HEK293 (cell line): Measurements from ENCODE around the gene USP44.

Experiments used
- CTCF ChIA-PET: fragments of 350-600 bp; formaldehyde crosslinking; extraction: SDS; loops from one replicate; lab custom pipeline; 2021; ENCODE audit warnings: antibody characterized with exemption; lab: Yijun Ruan, JAX
- POLR2A ChIA-PET: fragments of 300-600 bp; formaldehyde crosslinking; extraction: SDS; loops from one replicate; lab custom pipeline; 2020; ENCODE audit warnings: antibody characterized with exemption, inconsistent platforms; lab: Yijun Ruan, JAX
- H3K27ac ChIP-seq: fragments of 200-500 bp; sonication (Bioruptor generic); 2 replicates; pipeline ENCODE4 v1.5.1; 2014; ENCODE audit warnings: low read depth, low read length, control low read depth, inconsistent platforms; ENCODE audit errors: extremely low read depth
- H3K36me3 ChIP-seq, 2 experiments: fragments of 200-500 bp in 1 of 2; sonication (Bioruptor generic) in 1 of 2; 1 replicate in 1 of 2; 2 replicates in 1 of 2; pipeline ENCODE4 v1.5.1; 2014 to 2017; ENCODE audit warnings: inconsistent platforms in 2 of 2, low read length in 2 of 2; ENCODE audit not compliant: control insufficient read depth in 2 of 2, insufficient read depth in 1 of 2
- H3K4me1 ChIP-seq: fragments of 200-500 bp; sonication (Bioruptor generic); 2 replicates; pipeline ENCODE4 v1.5.1; 2014; ENCODE audit warnings: mild to moderate bottlenecking, low read length, inconsistent platforms; ENCODE audit not compliant: control insufficient read depth, insufficient read depth
- H3K4me3 ChIP-seq: 2 replicates; pipeline ENCODE4 v1.5.1; 2011; ENCODE audit warnings: low read depth, mild to moderate bottlenecking, control low read depth, low read length, moderate library complexity
- H3K9me3 ChIP-seq: fragments of 200-500 bp; sonication (Bioruptor generic); 2 replicates; pipeline ENCODE4 v1.5.1; 2014; ENCODE audit warnings: low read depth, low read length, inconsistent platforms; ENCODE audit not compliant: control insufficient read depth, insufficient read depth
- OVOL3 ChIP-seq: fragments of 450-650 bp; formaldehyde crosslinking; IDR thresholded peaks from 2 replicates; pipeline ENCODE4 v1.5.1; 2016; ENCODE audit warnings: missing biosample characterization, missing genetic modification characterization
- SCRT1 ChIP-seq: fragments of 450-650 bp; formaldehyde crosslinking; IDR thresholded peaks from 2 replicates; pipeline ENCODE4 v1.5.1; 2016; ENCODE audit warnings: missing biosample characterization, missing genetic modification characterization, borderline replicate concordance
- SETDB1 ChIP-seq: IDR thresholded peaks from one replicate; pipeline ENCODE4 v1.6.1; 2017; ENCODE audit warnings: mild to moderate bottlenecking, low read length, moderate library complexity, mixed read lengths; ENCODE audit not compliant: insufficient read length
- YY2 ChIP-seq: fragments of 450-650 bp; formaldehyde crosslinking; IDR thresholded peaks from 2 replicates; pipeline ENCODE4 v1.5.1; 2016; ENCODE audit warnings: missing biosample characterization, missing genetic modification characterization
- ZBTB17 ChIP-seq: fragments of 450-650 bp; formaldehyde crosslinking; IDR thresholded peaks from 2 replicates; pipeline ENCODE4 v1.5.1; 2016; ENCODE audit warnings: missing biosample characterization, missing genetic modification characterization
- ZBTB20 ChIP-seq: fragments of 450-650 bp; formaldehyde crosslinking; IDR thresholded peaks from 2 replicates; pipeline ENCODE4 v1.5.1; 2016; ENCODE audit warnings: missing biosample characterization, missing genetic modification characterization
- ZBTB48 ChIP-seq: fragments of 450-650 bp; formaldehyde crosslinking; IDR thresholded peaks from 2 replicates; pipeline ENCODE4 v1.5.1; 2016; ENCODE audit warnings: missing biosample characterization, missing genetic modification characterization
- ZNF140 ChIP-seq: fragments of 450-650 bp; formaldehyde crosslinking; IDR thresholded peaks from 2 replicates; pipeline ENCODE4 v1.5.1; 2016; ENCODE audit warnings: missing biosample characterization, missing genetic modification characterization
- ZNF211 ChIP-seq: fragments of 450-650 bp; formaldehyde crosslinking; IDR thresholded peaks from 2 replicates; pipeline ENCODE4 v1.5.1; 2016; ENCODE audit warnings: low read depth, missing biosample characterization, missing genetic modification characterization
- ZNF239 ChIP-seq: fragments of 450-650 bp; formaldehyde crosslinking; IDR thresholded peaks from 2 replicates; pipeline ENCODE4 v1.5.1; 2016; ENCODE audit warnings: missing biosample characterization, missing genetic modification characterization
- ZNF280D ChIP-seq: fragments of 450-650 bp; formaldehyde crosslinking; IDR thresholded peaks from 2 replicates; pipeline ENCODE4 v1.5.1; 2016; ENCODE audit warnings: missing biosample characterization, missing genetic modification characterization
- ZNF311 ChIP-seq: fragments of 450-650 bp; formaldehyde crosslinking; IDR thresholded peaks from 2 replicates; pipeline ENCODE4 v1.5.1; 2017; ENCODE audit warnings: missing biosample characterization, missing genetic modification characterization, borderline replicate concordance
- ZNF37A ChIP-seq: fragments of 450-650 bp; IDR thresholded peaks from 2 replicates; pipeline ENCODE4 v1.5.1; 2018; ENCODE audit warnings: missing biosample characterization, missing genetic modification characterization
- ZNF416 ChIP-seq: fragments of 450-650 bp; formaldehyde crosslinking; IDR thresholded peaks from 2 replicates; pipeline ENCODE4 v1.5.1; 2016; ENCODE audit warnings: missing biosample characterization, missing genetic modification characterization
- ZNF510 ChIP-seq: fragments of 450-650 bp; formaldehyde crosslinking; IDR thresholded peaks from 2 replicates; pipeline ENCODE4 v1.5.1; 2018; ENCODE audit warnings: mild to moderate bottlenecking, missing genetic modification characterization, missing biosample characterization; ENCODE audit not compliant: insufficient replicate concordance
- ZNF610 ChIP-seq: fragments of 450-650 bp; formaldehyde crosslinking; IDR thresholded peaks from 2 replicates; pipeline ENCODE4 v1.5.1; 2016; ENCODE audit warnings: missing biosample characterization, missing genetic modification characterization, borderline replicate concordance
- ZNF623 ChIP-seq: fragments of 450-650 bp; formaldehyde crosslinking; IDR thresholded peaks from 2 replicates; pipeline ENCODE4 v1.5.1; 2016; ENCODE audit warnings: missing biosample characterization, missing genetic modification characterization
- ZNF677 ChIP-seq: fragments of 450-650 bp; IDR thresholded peaks from 2 replicates; pipeline ENCODE4 v1.5.0; 2018; ENCODE audit warnings: missing biosample characterization, mild to moderate bottlenecking, missing genetic modification characterization, moderate library complexity
- ZNF707 ChIP-seq: fragments of 450-650 bp; formaldehyde crosslinking; IDR thresholded peaks from 2 replicates; pipeline ENCODE4 v1.5.1; 2016; ENCODE audit warnings: missing biosample characterization, missing genetic modification characterization
- ZNF747 ChIP-seq: fragments of 450-650 bp; formaldehyde crosslinking; IDR thresholded peaks from 2 replicates; pipeline ENCODE4 v1.5.1; 2016; ENCODE audit warnings: missing biosample characterization, missing genetic modification characterization
- ZNF76 ChIP-seq: fragments of 450-650 bp; formaldehyde crosslinking; IDR thresholded peaks from 2 replicates; pipeline ENCODE4; 2016; ENCODE audit warnings: low read depth, missing biosample characterization, missing genetic modification characterization, borderline replicate concordance
- TF ChIP-seq, protein P1 (sequence below): fragments of 450-650 bp; IDR thresholded peaks from 2 replicates; pipeline ENCODE4 v1.5.1; 2018; ENCODE audit warnings: missing biosample characterization, mild to moderate bottlenecking, missing genetic modification characterization
- TF ChIP-seq, protein P2 (sequence below): fragments of 450-650 bp; formaldehyde crosslinking; IDR thresholded peaks from 2 replicates; pipeline ENCODE4 v1.5.0; 2017; ENCODE audit warnings: missing biosample characterization, missing genetic modification characterization, borderline replicate concordance
- TF ChIP-seq, protein P3 (sequence below): fragments of 450-650 bp; formaldehyde crosslinking; IDR thresholded peaks from 2 replicates; pipeline ENCODE4 v1.5.1; 2016; ENCODE audit warnings: missing biosample characterization, missing genetic modification characterization
- TF ChIP-seq, protein P4 (sequence below): fragments of 450-650 bp; formaldehyde crosslinking; IDR thresholded peaks from 2 replicates; pipeline ENCODE4 v1.5.1; 2016; ENCODE audit warnings: missing biosample characterization, missing genetic modification characterization
- TF ChIP-seq, protein P5 (sequence below): fragments of 450-650 bp; formaldehyde crosslinking; IDR thresholded peaks from 2 replicates; pipeline ENCODE4 v1.5.1; 2016; ENCODE audit warnings: missing biosample characterization, missing genetic modification characterization

Gene USP44

GRCh38 chr12:95551305-95551704 is at the start of gene USP44:
Gene USP44 (minus strand): TSS chr12:95551476. CDS start chr12:95534256, 17,220 bp downstream.
- H3K4me3 ChIP-seq: no peak within 1 kb of the TSS
- CTCF ChIA-PET: interaction anchor here (0.8 kb wide), 1 partner anchor 17 kb away, joined by 3 read pairs; no protein-coding TSS in a partner anchor
- peak within 1 kb of the TSS; percentile 34; the same call in 1 of the 2 replicates for H3K27ac ChIP-seq
- H3K9me3 ChIP-seq: no peaks in the 10 kb centered on the region
- H3K4me1 ChIP-seq: peaks cover 34% of the 10 kb centered on the region
- no peaks in the 10 kb centered on the region for H3K36me3 ChIP-seq
- POLR2A ChIA-PET: interaction anchor here (0.7 kb wide), 1 partner anchor 78 kb away, joined by 3 read pairs; the partner anchor contains the start of gene METAP2
- TF ChIP-seq ZNF140 (no peak), ZBTB48 (tag by site-specific recombination) (no peak; the same call in 1 of the 2 replicates), ZNF239 (no peak), ZNF610 (tag by site-specific recombination) (no peak), SETDB1 (no peak), ZBTB20 (tag by site-specific recombination) (peak; percentile 54), OVOL3 (no peak), YY2 (tag by site-specific recombination) (no peak), ZBTB17 (peak; percentile 20; the same call in 1 of the 2 replicates), ZNF707 (tag by site-specific recombination) (no peak), ZNF211 (tag by site-specific recombination) (no peak), SCRT1 (no peak), ZNF747 (tag by site-specific recombination) (no peak), ZNF416 (tag by site-specific recombination) (no peak), ZNF311 (no peak), ZNF37A (tag by site-specific recombination) (no peak), ZNF623 (tag by site-specific recombination) (no peak), ZNF677 (tag by site-specific recombination) (no peak), ZNF280D (no peak), ZNF510 (tag by site-specific recombination) (no peak), ZNF76 (tag by site-specific recombination) (no peak)
- TF ChIP-seq, protein P1, sequence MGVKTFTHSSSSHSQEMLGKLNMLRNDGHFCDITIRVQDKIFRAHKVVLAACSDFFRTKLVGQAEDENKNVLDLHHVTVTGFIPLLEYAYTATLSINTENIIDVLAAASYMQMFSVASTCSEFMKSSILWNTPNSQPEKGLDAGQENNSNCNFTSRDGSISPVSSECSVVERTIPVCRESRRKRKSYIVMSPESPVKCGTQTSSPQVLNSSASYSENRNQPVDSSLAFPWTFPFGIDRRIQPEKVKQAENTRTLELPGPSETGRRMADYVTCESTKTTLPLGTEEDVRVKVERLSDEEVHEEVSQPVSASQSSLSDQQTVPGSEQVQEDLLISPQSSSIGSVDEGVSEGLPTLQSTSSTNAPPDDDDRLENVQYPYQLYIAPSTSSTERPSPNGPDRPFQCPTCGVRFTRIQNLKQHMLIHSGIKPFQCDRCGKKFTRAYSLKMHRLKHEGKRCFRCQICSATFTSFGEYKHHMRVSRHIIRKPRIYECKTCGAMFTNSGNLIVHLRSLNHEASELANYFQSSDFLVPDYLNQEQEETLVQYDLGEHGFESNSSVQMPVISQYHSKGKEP (tag by site-specific recombination): peak; percentile 94
- TF ChIP-seq, protein P2, sequence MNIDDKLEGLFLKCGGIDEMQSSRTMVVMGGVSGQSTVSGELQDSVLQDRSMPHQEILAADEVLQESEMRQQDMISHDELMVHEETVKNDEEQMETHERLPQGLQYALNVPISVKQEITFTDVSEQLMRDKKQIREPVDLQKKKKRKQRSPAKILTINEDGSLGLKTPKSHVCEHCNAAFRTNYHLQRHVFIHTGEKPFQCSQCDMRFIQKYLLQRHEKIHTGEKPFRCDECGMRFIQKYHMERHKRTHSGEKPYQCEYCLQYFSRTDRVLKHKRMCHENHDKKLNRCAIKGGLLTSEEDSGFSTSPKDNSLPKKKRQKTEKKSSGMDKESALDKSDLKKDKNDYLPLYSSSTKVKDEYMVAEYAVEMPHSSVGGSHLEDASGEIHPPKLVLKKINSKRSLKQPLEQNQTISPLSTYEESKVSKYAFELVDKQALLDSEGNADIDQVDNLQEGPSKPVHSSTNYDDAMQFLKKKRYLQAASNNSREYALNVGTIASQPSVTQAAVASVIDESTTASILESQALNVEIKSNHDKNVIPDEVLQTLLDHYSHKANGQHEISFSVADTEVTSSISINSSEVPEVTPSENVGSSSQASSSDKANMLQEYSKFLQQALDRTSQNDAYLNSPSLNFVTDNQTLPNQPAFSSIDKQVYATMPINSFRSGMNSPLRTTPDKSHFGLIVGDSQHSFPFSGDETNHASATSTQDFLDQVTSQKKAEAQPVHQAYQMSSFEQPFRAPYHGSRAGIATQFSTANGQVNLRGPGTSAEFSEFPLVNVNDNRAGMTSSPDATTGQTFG (tag by site-specific recombination): no peak
- TF ChIP-seq, protein P3, sequence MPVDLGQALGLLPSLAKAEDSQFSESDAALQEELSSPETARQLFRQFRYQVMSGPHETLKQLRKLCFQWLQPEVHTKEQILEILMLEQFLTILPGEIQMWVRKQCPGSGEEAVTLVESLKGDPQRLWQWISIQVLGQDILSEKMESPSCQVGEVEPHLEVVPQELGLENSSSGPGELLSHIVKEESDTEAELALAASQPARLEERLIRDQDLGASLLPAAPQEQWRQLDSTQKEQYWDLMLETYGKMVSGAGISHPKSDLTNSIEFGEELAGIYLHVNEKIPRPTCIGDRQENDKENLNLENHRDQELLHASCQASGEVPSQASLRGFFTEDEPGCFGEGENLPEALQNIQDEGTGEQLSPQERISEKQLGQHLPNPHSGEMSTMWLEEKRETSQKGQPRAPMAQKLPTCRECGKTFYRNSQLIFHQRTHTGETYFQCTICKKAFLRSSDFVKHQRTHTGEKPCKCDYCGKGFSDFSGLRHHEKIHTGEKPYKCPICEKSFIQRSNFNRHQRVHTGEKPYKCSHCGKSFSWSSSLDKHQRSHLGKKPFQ: no peak
- TF ChIP-seq, protein P4, sequence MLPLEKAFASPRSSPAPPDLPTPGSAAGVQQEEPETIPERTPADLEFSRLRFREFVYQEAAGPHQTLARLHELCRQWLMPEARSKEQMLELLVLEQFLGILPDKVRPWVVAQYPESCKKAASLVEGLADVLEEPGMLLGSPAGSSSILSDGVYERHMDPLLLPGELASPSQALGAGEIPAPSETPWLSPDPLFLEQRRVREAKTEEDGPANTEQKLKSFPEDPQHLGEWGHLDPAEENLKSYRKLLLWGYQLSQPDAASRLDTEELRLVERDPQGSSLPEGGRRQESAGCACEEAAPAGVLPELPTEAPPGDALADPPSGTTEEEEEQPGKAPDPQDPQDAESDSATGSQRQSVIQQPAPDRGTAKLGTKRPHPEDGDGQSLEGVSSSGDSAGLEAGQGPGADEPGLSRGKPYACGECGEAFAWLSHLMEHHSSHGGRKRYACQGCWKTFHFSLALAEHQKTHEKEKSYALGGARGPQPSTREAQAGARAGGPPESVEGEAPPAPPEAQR: no peak
- TF ChIP-seq, protein P5, sequence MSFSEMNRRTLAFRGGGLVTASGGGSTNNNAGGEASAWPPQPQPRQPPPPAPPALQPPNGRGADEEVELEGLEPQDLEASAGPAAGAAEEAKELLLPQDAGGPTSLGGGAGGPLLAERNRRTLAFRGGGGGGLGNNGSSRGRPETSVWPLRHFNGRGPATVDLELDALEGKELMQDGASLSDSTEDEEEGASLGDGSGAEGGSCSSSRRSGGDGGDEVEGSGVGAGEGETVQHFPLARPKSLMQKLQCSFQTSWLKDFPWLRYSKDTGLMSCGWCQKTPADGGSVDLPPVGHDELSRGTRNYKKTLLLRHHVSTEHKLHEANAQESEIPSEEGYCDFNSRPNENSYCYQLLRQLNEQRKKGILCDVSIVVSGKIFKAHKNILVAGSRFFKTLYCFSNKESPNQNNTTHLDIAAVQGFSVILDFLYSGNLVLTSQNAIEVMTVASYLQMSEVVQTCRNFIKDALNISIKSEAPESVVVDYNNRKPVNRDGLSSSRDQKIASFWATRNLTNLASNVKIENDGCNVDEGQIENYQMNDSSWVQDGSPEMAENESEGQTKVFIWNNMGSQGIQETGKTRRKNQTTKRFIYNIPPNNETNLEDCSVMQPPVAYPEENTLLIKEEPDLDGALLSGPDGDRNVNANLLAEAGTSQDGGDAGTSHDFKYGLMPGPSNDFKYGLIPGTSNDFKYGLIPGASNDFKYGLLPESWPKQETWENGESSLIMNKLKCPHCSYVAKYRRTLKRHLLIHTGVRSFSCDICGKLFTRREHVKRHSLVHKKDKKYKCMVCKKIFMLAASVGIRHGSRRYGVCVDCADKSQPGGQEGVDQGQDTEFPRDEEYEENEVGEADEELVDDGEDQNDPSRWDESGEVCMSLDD: no peak
